ENCODE data around the gene TMEM269.

- TF ChIP-seq EZH2 (IDR thresholded peaks at IDR 0.05; ENCODE audit: low read length), result no peak
- no peak for TF ChIP-seq CTCF (optimal IDR thresholded peaks at IDR 0.05 in 1 of 3, IDR thresholded peaks at IDR 0.05 in 1 of 3, conservative IDR thresholded peaks at IDR 0.05 in 1 of 3; ENCODE audit: extremely low read depth in 1 of 3, insufficient read depth in 2 of 3, low read length in 3 of 3)
These were observed 45.8 kb downstream of the TMEM269 start for GRCh38 chr1:42830631-42831030.
